ACHN (cell line): Measurements from ENCODE around the gene CAPS.
"Not testable (repeated sequence)": the region's sequence is repeated elsewhere in the genome, so short reads cannot be mapped to it uniquely, and the experiment has no call there.

ENCODE experiments used
- DNase-seq: peaks from one replicate; pipeline ENCODE4 v3.0.0-alpha.2; 2015
- in situ Hi-C: cut with HindIII; loops from 2 replicates; pipeline ENCODE4 v1.10.0; 2017; ENCODE audit warnings: low sequenced_read_pairs, low pct_ligation_motif_present, low pct_unique_long_range_greater_than_20kb

Gene CAPS

GRCh38 chr19:5948752-5949564 lies 34.9 kb downstream of the CAPS start:
- no peak for DNase-seq
- in situ Hi-C loops: no loop called here

GRCh38 chr19:5949792-5950305 lies 35.8 kb downstream of the CAPS start:
- DNase-seq: no peak
- in situ Hi-C loops: no loop called here

- in situ Hi-C loops: no loop called here
- no peak for DNase-seq
Observed at GRCh38 chr19:5950741-5951140, 36.7 kb downstream of the CAPS start.

- in situ Hi-C loops: no loop called here
- no peak for DNase-seq
Observed at GRCh38 chr19:5951338-5951861, 37.3 kb downstream of the CAPS start.

DNA sequence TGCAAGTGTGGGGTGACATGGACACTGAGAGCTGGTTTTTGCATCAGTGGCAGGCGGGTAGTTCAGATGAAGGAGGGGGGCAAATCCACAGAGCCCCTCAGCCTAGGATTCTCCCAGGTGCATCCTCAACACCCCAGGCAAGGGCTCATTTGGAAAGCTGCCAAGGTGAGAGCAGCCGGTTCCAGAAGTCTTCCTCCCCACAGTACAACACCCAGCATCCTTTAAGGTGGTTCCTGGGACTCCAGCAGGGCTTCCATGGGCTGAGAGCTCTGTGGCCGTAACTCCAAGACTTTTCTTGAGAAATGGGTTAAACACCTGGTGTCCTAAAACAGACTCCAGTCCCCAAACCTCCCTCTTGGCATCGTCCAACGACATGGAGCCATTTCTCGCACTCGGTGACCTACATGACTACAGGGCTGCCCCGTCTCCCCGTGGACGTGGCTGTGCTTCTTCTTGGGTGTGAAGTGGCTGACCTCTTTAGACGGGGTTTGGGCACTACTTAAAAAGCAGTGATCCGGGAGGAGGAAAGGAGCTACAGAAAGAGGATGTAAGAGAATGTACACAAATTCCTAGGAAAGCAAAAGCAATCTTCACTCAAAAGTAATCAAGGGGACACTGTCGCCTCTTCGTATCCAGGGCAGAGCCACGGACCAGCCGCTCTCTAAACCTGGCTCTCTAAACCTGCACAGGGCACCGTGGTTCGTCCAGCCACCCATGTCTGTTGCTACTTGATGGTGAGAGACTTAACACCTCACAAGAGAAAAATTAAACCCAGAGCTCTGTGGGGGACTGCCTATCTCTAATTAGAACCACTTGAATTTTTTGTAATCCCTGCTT lies 38.4 kb downstream of the CAPS start:
- in situ Hi-C loops: no loop called here
- no peak for DNase-seq

- DNase-seq: no peak
- in situ Hi-C loops: no loop called here
Observed at GRCh38 chr19:5953030-5953589, 39.1 kb downstream of the CAPS start.

DNA sequence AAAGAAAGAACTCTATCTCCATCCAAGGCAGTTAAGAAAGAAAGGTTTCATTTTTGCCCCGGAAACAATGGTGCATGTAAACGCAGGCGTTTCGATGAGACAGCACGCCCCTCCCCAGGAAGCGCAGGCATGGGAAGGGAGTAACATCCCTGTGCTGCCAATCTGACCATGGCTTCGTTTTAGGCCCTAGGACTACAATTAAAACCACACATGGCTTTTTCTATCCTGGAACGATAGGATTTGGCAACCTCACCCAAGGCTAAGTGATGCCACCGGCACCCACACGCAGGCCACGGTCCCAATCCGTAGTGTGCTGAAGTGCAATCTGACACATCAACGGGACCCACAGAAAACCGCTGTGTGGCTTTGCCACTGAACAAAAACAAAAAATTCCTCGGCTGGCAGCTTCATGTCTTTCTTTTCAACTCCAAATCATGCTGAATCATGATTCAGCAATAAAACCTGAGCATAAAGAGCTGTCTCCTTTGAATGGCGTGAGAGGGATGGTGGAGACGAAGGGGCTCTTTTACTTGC lies 39.7 kb downstream of the CAPS start:
- no peak for DNase-seq
- in situ Hi-C loops: no loop called here

GRCh38 chr19:5954293-5954692 lies 40.2 kb downstream of the CAPS start:
- in situ Hi-C loops: no loop called here
- no peak for DNase-seq

- in situ Hi-C loops: no loop called here
- no peak for DNase-seq
Observed at GRCh38 chr19:5955636-5955935, 41.5 kb downstream of the CAPS start.

GRCh38 chr19:5956323-5956722 lies 42.3 kb downstream of the CAPS start:
- DNase-seq: no peak
- in situ Hi-C loops: no loop called here

GRCh38 chr19:5956728-5957127 lies 42.7 kb downstream of the CAPS start:
- in situ Hi-C loops: no loop called here

DNA sequence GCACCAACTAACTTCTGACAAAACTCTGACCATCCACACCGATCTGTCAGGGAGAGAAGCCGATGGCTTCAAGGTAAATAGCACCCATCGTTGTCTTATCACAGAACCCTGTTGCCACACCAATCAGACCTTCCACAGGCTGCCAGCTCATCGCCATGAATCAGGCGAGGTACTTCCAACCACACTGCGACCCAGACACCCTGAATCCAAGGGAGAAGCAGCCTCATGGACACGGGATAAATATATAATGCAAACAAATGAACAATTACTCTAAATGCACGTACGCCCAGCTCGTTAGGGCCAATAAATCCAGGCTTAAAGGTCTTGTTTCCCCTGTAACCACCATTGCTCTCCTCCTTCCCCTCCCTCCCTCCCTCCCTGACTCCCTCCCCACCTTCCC lies 43.1 kb downstream of the CAPS start:
- in situ Hi-C loops: no loop called here
- DNase-seq: no peak

More at GRCh38 chr19:5956728-5957127, 42.7 kb downstream of the CAPS start:
- DNase-seq: no peak

- DNase-seq: no peak
- in situ Hi-C loops: no loop called here
Observed at GRCh38 chr19:5958074-5958850, 44.2 kb downstream of the CAPS start.

- in situ Hi-C loops: no loop called here
Observed at GRCh38 chr19:5958851-5959122, 44.7 kb downstream of the CAPS start.

DNA sequence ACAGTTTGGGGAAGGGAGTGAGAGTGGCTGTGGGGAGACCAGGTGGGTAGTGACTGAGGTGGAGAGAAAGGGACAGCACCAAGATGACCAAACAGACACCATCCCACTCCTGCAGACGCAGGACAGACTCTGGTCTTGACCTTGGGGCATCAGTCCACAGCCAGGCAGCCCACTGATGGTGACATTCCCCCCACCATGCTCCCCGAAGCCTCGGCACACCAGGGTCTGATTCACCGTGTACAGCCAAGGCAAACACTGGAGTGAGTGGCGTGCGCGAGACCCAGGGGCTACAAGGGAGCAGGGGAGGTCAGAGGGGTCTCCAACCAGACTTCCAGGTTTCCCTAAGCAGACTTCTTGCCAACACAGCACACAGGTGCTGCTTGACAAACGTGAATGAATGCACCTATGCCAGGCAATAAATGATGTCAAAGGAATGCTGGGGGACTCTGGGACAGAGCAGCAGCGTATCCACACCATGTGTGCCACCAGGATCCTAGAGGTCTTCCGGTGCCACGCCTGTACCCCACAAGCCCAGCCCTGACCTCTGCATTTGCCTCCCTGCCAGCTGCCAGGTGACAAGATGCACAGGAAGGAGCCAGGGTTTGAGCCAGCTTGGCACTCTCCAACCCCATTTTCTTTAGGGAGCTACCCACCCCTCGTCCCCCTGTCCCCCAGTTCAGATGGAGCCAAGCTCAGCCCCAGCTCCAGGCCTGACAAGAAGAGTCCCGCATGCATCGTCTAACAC lies 45.4 kb downstream of the CAPS start:
- in situ Hi-C loops: no loop called here
- DNase-seq: no peak

More at GRCh38 chr19:5958851-5959122, 44.7 kb downstream of the CAPS start:
- DNase-seq: no peak

DNA sequence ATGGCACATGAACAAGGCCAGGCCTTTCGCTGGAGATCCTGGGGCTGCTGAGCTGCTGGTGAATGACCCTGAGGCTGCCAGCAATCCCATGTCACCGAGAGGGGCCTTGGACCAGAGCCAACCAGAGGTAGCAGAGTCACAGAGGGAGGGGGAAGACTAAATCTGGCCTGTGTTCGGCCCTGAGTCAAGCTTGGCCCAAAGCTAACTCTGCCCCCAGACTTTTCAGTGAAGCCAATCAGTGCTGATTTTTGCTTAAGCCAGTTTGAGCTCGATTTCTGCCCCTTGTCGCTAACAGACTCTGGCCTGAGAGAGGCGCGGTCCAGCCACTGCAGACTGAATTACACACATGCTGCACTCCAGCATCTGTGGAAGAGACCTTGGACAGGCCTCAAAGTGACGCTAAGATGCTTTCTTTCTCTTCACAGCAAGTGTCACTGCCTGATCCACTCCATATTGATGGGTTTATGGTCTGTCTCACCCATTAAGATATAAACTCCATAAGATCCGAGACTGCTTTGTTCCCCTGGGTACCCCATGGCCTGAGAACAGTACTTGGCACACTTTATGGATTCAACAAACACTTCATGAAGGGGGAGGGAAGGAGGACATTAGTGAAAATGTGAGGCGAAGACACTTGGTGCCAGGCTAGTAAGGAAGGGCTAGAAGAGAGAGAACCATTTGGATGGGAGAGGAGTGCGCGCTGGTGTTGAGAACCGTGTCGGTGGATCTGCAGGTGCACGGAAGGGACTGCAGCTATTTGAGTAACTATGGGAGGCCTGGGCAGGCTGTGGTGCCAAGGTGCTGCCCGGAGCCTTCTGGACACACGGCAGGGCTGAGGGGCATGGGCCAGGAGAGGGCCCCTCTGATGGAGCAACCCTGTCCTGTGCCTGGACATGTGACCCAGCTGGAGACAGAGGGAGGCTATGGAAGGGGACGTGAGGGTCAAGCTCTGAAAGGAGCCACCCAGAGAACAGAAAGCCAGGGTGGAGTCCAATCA lies 46.2 kb downstream of the CAPS start:
- DNase-seq: no peak
- in situ Hi-C loops: no loop called here

- DNase-seq, in situ Hi-C loops: not testable (repeated sequence)
Observed at GRCh38 chr19:5961641-5961968, 47.6 kb downstream of the CAPS start.
